GM12875 (cell line): ENCODE measurements around the gene SCML1.

Experiments
- H3K4me3 ChIP-seq: one replicate; pipeline ENCODE4 v1.5.1; 2011; ENCODE audit warnings: low read depth, low read length, control low read depth
- CTCF ChIP-seq: IDR thresholded peaks from 2 replicates; pipeline ENCODE4 v1.5.1; 2011; ENCODE audit warnings: low read depth, mild to moderate bottlenecking, control low read depth, inconsistent platforms, low read length, moderate library complexity, borderline replicate concordance; ENCODE audit not compliant: insufficient read depth

Gene SCML1

GRCh38 chrX:17738737-17739535 is 1.6 kb downstream of the SCML1 start:
- no peak for TF ChIP-seq CTCF
- no peak overlapping the region for H3K4me3 ChIP-seq

- no peak for TF ChIP-seq CTCF
- H3K4me3 ChIP-seq: no peak overlapping the region
These were observed 3.1 kb downstream of the SCML1 start for GRCh38 chrX:17740137-17741122.

- H3K4me3 ChIP-seq: no peak overlapping the region
- no peak for TF ChIP-seq CTCF
These were observed 3.8 kb downstream of the SCML1 start for GRCh38 chrX:17741123-17741511.

GRCh38 chrX:17743913-17744312 is 6.6 kb downstream of the SCML1 start:
- no peak overlapping the region for H3K4me3 ChIP-seq
- TF ChIP-seq CTCF: no peak

GRCh38 chrX:17744896-17745523 is 7.7 kb downstream of the SCML1 start:
- TF ChIP-seq CTCF: no peak
- H3K4me3 ChIP-seq: no peak overlapping the region

- no peak overlapping the region for H3K4me3 ChIP-seq
- TF ChIP-seq CTCF: no peak
These were observed 10.4 kb downstream of the SCML1 start for GRCh38 chrX:17747692-17748091.
